GM12891 (cell line): ENCODE data around the gene VPS26C.

ENCODE experiments used
- POLR2AphosphoS5 ChIP-seq: IDR thresholded peaks from 2 replicates; pipeline ENCODE4 v1.6.1; 2011; ENCODE audit warnings: low read depth, low read length, control low read depth
- SPI1 ChIP-seq: IDR thresholded peaks from 2 replicates; pipeline ENCODE4 v1.6.1; 2011; ENCODE audit warnings: low read depth, low read length, control low read depth

DNA sequence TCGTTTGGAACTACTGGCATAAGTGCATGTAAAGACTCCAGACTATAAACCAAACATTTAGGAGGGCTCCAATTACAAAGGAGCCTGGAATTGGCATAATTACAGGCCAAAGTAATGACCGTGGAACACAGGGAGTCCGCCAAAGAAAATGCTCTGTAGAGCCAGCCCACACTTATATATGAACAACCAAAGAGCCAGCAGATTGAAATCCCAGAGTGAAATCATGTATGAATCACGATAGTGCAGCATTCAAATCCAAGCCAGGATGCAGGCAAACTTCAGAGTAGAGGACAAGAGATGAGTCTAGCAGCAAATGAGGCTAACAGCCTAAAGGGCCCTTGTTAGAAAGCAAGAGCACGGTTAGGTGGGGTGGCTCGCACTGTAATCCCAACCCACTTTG is 13.1 kb downstream of the VPS26C start:
- TF ChIP-seq POLR2AphosphoS5: no peak
- no peak for TF ChIP-seq SPI1
